Heart right ventricle (tissue), 16 donors: Measurements from ENCODE around the gene DOCK1. TPM values are rescaled to one million over a fixed set of nuclear protein-coding genes. Genes with fewer than 3 reads are reported as not detected.
A peak's percentile ranks its signal among the peaks of the same experiment; 100 is the strongest.

ENCODE experiments used
- ATAC-seq, 8 donors: fragments of 200-7000 bp; cut with Tn5 transposase; one replicate each; pipeline ENCODE4 v1.9.1; 2020; ENCODE audit warnings: mild to moderate bottlenecking in 8 of 8, moderate library complexity in 8 of 8, moderate number of reproducible peaks in 1 of 8
- DNase-seq, 2 donors: peaks; one replicate each; pipeline ENCODE4 v3.0.0-alpha.2; 2020
- H3K27ac ChIP-seq, 10 donors: fragments of 200-600 bp; sonication (generic) in 2 of 10; one replicate each; pipeline versions ENCODE4 v1.5.0 to v1.8.0; 2020 to 2022; ENCODE audit warnings: mild to moderate bottlenecking in 3 of 10
- H3K27me3 ChIP-seq, 7 donors: fragments of 200-600 bp; one replicate each; pipeline ENCODE4 v1.8.0; 2021 to 2022; ENCODE audit warnings: mild to moderate bottlenecking in 2 of 7
- H3K36me3 ChIP-seq, 9 donors: fragments of 200-600 bp; sonication (generic) in 1 of 9; one replicate each; pipeline versions ENCODE4 v1.5.0 to v1.8.0; 2020 to 2022; ENCODE audit warnings: mild to moderate bottlenecking in 2 of 9
- H3K4me1 ChIP-seq, 9 donors: fragments of 200-600 bp; sonication (generic) in 1 of 9; one replicate each; pipeline versions ENCODE4 v1.5.0 to v1.8.0; 2020 to 2022; ENCODE audit warnings: mild to moderate bottlenecking in 4 of 9
- H3K4me3 ChIP-seq, 10 donors: fragments of 200-600 bp; sonication (generic) in 2 of 10; one replicate each; pipeline versions ENCODE4 v1.5.0 to v1.8.0; 2020 to 2022; ENCODE audit warnings: mild to moderate bottlenecking in 7 of 10, moderate library complexity in 2 of 10
- H3K9me3 ChIP-seq, 11 donors: fragments of 200-600 bp in 10 of 11; sonication (generic) in 2 of 11; one replicate each; pipeline versions ENCODE4 v1.5.0 to v1.8.0; 2013 to 2022; ENCODE audit warnings: mild to moderate bottlenecking in 2 of 11, control low read depth in 1 of 11, moderate library complexity in 1 of 11
- whole genome bisulfite sequencing, 2 donors: extraction: QIAGEN DNeasy Blood & Tissue Kit; methylation state at CpG; one replicate each; pipeline ENCODE4 v1.1.7; 2013; ENCODE audit warnings: inconsistent platforms in 1 of 2; 5-methylcytosine and 5-hydroxymethylcytosine counted together
- intact Hi-C, 10 donors: fragments of 100-400 bp; cut with DNase I; formaldehyde crosslinking; loops; one replicate each; pipeline versions ENCODE4 v1.11.1 to v1.14.2; 2022
- polyA plus RNA-seq, 2 donors: library from polyadenylated mRNA; stranded (reverse); fragments of 200-250 nt; gene quantifications; one replicate each; pipeline ENCODE4 v1.2.3, GENCODE V29; 2013
- total RNA-seq, 10 donors: library from RNA; stranded (reverse); fragmentation: NEBNext Ultra II Directional in 3 of 10; extraction: Animal tissue kit (Norgen Biotek cat#: 25700) in 3 of 10; gene quantifications; one replicate each; pipeline versions ENCODE4 v1.2.1 to v1.2.4, GENCODE V29; 2021 to 2023
- TF ChIP-seq, protein P1 (sequence below), 9 donors: fragments of 200-600 bp; sonication (generic) in 2 of 9; IDR thresholded peaks; one replicate each; pipeline versions ENCODE4 v1.5.0 to v1.8.0; 2021 to 2022; ENCODE audit warnings: antibody characterized with exemption in 9 of 9, mild to moderate bottlenecking in 5 of 9, moderate library complexity in 1 of 9
- donor health status: Arrhythmogenic right ventricular cardiomyopathy.
- donor health status: ischemic (EF 13 %, LVEDD 7.1; RV severe dilation, severe dysfunction).
- donor health status: healthy with polysubstance abuse.
- donor health status: DM: no; HTN: yes; CAD: no.
- donor health status: DM: no; HTN: no; CAD: no.
- donor health status: ischemic (EF 25% LVEDD 6.9; RV normal size, moderate dysfunction).
- donor health status: ischemic (EF 25% LVEDD 5.7; RV mildly dilated, moderate dysfunction).
- donor health status: healthy.
- donor health status: DM: yes; HTN: yes; CAD: no.
- donor health status: Ischemic cardiomyopathy.
- donor health status: ischemic (EF 35%, LVEDD 5.7; RV mildly dilated, moderate dysfunction).
- donor health status: nonischemic (EF 11% LVEDD 7.7; RV severe dilation, severe dysfunction).
- donor health status: DM: yes; HTN: yes; CAD: no.
- donor health status: PGD.
- donor health status: ischemic (EF 29% LVEDD 5.4; RV normal size, mild dysfunction).
- donor health status: nonischemic (EF 23%, LVEDD 6.1; RV moderate dilation, normal function).

Gene DOCK1
- total and polyA plus RNA-seq, 12 donors, result 7.8 to 26.7 (median 19.8) TPM

- H3K4me1 ChIP-seq, result peaks cover 0 to 3% (median under 1%) of the 10 kb centered on the region in 9 donors
- intact Hi-C loops, result loop anchor here in 1 of 10 donors (10.0 kb wide), 1 partner anchor 114 kb away; the partner anchor contains the start of gene DOCK1
- no peaks in the 10 kb centered on the region for H3K9me3 ChIP-seq
- TF ChIP-seq, protein P1, sequence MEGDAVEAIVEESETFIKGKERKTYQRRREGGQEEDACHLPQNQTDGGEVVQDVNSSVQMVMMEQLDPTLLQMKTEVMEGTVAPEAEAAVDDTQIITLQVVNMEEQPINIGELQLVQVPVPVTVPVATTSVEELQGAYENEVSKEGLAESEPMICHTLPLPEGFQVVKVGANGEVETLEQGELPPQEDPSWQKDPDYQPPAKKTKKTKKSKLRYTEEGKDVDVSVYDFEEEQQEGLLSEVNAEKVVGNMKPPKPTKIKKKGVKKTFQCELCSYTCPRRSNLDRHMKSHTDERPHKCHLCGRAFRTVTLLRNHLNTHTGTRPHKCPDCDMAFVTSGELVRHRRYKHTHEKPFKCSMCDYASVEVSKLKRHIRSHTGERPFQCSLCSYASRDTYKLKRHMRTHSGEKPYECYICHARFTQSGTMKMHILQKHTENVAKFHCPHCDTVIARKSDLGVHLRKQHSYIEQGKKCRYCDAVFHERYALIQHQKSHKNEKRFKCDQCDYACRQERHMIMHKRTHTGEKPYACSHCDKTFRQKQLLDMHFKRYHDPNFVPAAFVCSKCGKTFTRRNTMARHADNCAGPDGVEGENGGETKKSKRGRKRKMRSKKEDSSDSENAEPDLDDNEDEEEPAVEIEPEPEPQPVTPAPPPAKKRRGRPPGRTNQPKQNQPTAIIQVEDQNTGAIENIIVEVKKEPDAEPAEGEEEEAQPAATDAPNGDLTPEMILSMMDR (IDR thresholded peaks at IDR 0.05), result no peak
- 95 to 98% methylated on average over 8 of the region's 8 CpGs for WGBS, 2 donors
- H3K27me3 ChIP-seq, result no peaks in the 10 kb centered on the region
- ATAC-seq (no peak), DNase-seq (no peak)
- peaks cover 0 to 86% (median 10%) of the 10 kb centered on the region in 9 donors for H3K36me3 ChIP-seq
- no peak overlapping the region for H3K27ac ChIP-seq
- H3K4me3 ChIP-seq, result no peak overlapping the region
These were observed 113.5 kb downstream of the DOCK1 start for GRCh38 chr10:127018766-127019165.

DNA sequence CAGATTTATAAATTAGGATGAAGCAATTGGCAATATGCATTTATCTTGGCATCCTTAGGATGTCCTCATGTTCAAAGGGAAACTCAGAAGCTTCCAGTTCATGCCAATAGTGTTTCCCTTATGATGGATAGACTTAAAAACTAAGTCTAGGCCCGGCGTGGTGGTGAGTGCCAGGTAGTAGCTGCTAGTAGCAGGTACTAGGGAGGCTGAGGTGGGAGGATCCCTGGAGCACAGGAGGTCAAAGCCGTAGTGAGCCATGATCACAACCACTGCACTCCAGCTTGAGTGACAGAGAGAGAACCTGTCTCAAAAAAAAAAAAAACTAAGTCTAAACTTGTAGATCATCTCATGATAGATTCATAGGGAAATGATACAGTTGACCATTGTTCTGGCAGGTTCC lies 115.0 kb downstream of the DOCK1 start:
- Histone ChIP-seq H3K4me1 (no peaks in the 10 kb centered on the region), H3K9me3 (no peaks in the 10 kb centered on the region), H3K4me3 (no peak overlapping the region), H3K36me3 (peaks cover 0 to 87% (median 10%) of the 10 kb centered on the region in 9 donors), H3K27me3 (no peaks in the 10 kb centered on the region), H3K27ac (no peak overlapping the region)
- intact Hi-C loops, result no loop called here
- DNase-seq, result no peak
- TF ChIP-seq, protein P1 (IDR thresholded peaks at IDR 0.05), result no peak
- ATAC-seq, result no peak
- 98% methylated on average over 3 of the region's 3 CpGs for WGBS, 2 donors

DNA sequence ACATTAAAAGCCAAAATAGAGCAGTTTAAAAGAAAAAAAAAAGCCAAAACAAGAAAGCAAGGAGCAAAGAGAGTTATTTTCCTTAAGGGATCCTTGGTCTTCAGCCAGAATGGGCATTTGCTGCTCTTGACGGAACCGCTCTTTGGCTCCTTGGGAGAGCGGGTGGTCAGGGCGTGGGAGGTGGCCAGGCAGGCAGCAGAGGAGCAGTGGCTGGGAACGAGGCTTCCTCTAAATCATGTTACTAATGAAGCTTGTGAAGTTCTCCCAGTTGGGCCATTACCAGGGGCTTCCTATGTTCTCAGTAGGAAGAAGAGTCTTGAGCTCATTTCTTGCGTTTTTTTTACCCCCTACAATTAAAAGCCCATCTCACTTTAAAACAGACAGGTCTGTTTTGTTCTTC lies 116.6 kb downstream of the DOCK1 start:
- H3K9me3 ChIP-seq, result no peaks in the 10 kb centered on the region
- DNase-seq, result no peak
- intact Hi-C loops, result no loop called here
- no peaks in the 10 kb centered on the region for H3K4me1 ChIP-seq
- no peak overlapping the region for H3K27ac ChIP-seq
- no peak for ATAC-seq
- H3K27me3 ChIP-seq, result no peaks in the 10 kb centered on the region
- TF ChIP-seq, protein P1 (IDR thresholded peaks at IDR 0.05), result no peak
- no peak overlapping the region for H3K4me3 ChIP-seq
- peaks cover 0 to 91% (median 16%) of the 10 kb centered on the region in 9 donors for H3K36me3 ChIP-seq
- 92 to 95% methylated on average over 6 of the region's 6 CpGs for WGBS, 2 donors

GRCh38 chr10:127024685-127025435 lies 119.6 kb downstream of the DOCK1 start:
- TF ChIP-seq, protein P1 (IDR thresholded peaks at IDR 0.05), result no peak
- no peak for DNase-seq
- Histone ChIP-seq H3K27me3 (no peaks in the 10 kb centered on the region), H3K36me3 (peaks cover 0 to 97% (median 25%) of the 10 kb centered on the region in 9 donors), H3K9me3 (no peaks in the 10 kb centered on the region), H3K4me3 (no peak overlapping the region), H3K27ac (no peak overlapping the region), H3K4me1 (no peaks in the 10 kb centered on the region)
- 61 to 79% methylated on average over 13 of the region's 13 CpGs for WGBS, 2 donors
- intact Hi-C loops, result no loop called here
- ATAC-seq, result peak in 5 of 8 donors; percentile 23 to 82 (median 72)
